NCI-H1105 treated with DMSO at 0.1 percent for 48 hours (cell line): ENCODE measurements around the gene FLT1.

Experiments used
- DNase-seq: peaks from one replicate; lab custom pipeline; 2025; lab: John Stamatoyannopoulos, UW

FLT1 gene

DNA sequence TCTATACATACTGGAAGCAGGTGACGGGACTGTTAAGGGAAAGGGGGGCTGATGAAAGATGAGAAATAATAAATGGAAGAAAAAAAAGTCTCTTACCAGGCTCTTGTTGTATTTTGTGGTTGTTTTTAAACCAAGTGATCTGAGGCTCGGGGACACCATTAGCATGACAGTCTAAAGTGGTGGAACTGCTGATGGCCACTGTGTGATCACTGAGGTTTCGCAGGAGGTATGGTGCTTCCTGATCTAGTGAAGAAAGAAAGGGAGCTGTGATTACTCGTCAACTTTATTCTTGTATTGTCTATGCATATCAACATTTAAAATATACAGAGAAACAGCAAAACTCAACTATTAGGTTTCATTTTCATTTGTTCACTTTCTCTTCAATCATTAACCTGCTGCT lies 110.1 kb downstream of the FLT1 start:
- DNase-seq, result no peak

DNA sequence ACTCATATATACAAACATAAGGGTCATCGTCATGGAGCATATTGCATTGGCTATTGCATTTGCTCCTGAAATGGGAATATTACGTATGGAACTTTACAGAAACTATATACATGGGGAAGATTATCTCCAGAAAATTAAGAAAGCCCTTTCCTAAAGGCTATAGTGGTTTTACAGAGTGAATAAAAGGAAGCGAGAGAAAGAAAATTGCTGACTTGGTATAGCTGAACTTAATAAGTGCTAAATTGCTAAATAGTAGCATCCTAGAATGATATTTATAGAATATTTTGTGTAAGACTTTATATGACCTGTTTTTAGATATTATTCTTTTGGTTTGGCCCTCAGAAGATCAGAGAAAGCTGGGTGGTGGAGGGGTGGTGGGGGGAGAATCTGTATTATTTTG lies 114.6 kb downstream of the FLT1 start:
- no peak for DNase-seq

DNA sequence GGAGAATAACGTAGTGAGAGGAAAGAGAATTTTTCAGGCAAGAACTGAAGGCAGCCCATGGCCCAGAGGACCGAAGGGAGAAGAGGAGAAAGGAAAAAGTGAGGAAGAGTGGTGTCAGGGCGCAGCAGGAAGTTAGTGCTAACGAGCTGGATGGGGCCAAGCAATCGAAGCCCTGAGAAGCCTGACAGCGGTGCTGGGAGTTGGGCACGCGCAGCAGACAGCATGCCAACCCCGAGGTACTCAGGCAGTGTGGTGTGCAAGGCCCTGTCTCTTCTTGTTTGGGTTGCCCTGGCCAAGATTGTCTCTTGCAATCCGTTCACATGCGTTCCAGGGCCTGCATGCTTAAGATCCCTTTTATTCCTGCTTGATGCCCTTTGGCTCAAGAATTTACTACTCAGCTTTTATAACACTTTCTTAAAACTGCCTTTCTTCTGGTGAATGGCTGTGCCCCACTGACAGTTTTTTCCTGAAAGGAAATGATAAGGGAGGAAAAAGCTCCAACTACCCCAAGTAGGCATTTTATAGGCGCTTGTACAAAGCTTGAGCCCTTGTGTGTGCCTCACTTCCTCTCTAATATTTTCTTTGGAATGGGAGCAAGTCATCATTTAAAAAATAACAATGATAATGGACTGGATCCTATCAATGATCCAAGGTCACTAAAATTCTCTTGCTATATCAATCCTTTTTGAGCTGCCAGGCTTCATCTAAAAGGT lies 115.4 kb downstream of the FLT1 start:
- no peak for DNase-seq

DNA sequence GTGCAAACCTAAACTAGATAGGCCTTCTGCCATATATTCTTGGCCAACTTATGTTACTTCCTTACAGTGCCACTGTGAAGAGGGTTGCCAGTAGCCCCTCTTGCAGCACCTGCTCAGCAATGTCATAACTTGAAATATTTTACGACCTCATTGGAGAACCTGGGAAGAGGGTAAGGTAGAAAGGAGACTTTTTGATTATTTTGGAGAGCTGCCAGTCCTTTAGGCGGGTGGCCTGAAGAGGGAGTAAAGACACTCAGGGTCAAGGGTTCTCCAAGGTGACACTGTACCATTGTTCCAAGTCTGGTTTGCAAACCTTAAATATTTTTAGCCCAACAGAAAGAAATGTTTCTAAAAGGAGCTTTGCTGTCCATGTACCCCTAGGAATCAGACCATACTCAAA lies 118.3 kb downstream of the FLT1 start:
- DNase-seq, result peak; percentile 39

DNA sequence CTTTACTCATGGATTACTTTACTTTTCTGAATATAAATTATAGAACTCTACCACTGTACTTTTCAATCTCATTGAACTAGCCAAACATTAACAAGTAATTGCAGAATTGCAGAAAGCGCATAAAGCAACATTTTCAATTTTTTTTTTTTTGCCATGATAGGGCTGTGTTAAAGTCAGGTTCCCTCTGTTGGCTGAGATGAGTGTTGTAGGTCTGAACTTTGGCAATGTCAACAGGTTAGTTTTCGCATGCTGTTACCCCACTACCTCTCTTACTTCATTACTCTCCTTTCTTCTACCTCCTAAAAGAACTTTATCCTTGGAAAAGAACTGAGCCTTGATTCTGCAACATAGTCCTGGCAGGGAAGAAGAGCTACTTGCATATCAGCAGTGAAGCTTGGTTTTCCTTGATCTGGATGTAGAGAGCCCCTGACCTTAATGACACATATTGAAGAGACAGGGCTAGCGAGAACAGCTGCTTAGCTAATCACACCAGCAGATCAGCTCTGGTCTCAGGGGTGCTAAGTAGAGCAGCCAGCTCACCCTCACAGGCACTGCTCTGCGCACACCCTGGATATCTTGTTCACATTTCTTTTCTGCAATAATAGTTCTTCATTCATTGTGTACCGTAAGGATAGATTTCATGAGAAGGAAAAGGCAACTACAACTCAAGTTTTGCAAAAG lies 119.5 kb downstream of the FLT1 start:
- DNase-seq, result no peak

DNA sequence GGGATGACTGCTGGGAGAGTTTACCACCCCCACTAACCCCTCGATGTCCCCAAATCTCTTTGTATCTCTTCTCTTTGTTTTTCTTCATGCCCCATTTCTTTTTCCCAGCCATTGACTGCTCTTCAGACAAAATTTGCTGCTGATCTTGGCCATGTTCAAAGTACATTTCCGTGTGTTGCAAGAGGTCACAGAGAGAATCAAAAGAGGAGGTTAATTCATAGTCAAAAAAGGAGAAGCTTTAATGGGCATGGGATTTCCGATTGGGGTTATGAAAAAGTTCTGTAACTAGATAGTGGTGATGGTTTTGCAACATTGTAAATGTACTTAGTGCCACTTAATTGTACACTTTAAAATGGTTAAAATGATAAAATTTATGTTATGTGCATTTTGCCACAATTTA lies 121.1 kb downstream of the FLT1 start:
- DNase-seq, result no peak

DNA sequence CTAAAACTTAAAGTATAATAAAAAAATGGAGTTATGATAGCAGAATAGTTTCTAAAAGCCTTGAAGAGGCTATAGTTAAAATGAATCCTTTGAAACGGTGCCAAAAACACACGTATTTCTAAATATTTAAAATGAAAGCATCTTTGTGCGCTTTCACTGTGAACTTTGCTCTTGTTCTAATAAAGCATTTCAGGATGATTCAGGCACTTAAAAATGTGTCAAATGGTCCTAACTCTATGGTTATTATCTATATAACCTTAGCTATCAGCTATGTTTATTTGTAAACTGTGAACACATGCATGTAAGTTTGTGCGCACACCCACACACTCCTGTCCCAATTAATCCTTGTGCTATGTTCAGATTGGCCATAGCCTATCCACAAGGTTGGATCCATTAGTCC lies 124.5 kb downstream of the FLT1 start:
- no peak for DNase-seq

DNA sequence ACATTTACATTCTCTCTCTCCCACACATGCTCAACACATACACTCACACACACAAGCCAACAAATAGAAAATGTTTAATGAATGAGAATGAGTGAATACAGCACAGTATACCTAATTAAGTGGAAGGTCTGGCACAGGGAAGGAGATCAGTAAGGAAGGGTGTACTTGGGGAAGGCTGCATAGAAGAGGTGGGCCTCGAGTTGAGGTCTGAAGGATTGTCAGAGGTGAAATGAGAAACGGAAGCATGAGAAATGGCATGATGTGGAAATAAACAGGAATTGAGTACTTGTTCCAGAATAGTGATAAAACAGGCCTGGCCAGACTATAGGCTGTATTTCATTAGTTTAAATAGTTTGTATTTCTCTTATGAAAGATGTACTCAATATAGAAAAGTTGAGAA lies 136.2 kb downstream of the FLT1 start:
- DNase-seq, result no peak

DNA sequence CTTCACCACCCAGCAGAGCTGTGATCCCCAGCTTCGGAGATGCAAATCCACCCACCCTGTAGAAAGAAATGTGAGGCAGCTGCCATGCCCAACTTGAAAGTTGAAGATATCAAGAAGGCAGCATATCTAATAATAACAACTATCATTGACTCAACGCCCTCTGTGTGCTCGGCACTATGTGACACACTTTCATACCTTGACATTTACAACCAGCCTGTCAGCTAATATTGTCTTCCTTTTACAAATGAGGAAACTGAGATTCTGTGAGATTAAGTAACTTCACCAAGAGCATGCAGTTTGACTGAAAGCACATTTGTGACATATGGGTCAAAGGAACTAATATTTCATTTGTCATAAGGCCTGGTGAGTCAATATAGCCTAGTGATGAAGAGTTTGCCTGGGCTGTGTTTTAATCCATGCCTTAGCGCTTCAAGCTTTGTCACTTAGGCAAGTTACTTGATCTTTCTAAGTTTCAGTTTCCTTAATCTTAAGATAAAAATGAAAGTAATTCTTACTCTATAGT lies 137.0 kb downstream of the FLT1 start:
- DNase-seq, result no peak

DNA sequence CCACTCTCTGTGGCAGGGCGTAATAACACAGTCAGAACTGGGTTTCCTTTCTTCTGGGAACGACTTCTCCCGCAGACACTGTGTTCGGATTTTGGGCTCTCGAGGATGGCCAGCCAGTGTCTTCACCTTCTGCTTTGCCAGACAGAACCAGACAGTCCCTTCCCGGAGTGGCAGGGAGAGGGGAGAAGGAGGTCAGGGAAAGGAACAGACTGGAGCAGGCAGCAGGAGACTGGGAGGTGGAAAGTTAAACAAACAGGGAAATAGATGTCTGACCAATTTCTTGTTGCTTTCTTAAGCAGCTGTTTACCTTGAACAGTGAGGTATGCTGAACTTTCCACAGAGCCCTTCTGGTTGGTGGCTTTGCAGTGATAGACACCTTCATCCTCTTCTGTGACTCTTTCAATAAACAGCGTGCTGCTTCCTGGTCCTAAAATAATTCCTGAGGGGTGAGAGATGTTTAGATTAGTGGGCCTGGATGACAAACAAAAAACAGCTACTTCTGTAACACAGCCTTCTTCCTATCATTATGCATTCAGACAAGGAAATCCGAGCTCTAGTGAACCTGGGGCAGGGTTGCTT lies 137.6 kb downstream of the FLT1 start:
- no peak for DNase-seq

DNA sequence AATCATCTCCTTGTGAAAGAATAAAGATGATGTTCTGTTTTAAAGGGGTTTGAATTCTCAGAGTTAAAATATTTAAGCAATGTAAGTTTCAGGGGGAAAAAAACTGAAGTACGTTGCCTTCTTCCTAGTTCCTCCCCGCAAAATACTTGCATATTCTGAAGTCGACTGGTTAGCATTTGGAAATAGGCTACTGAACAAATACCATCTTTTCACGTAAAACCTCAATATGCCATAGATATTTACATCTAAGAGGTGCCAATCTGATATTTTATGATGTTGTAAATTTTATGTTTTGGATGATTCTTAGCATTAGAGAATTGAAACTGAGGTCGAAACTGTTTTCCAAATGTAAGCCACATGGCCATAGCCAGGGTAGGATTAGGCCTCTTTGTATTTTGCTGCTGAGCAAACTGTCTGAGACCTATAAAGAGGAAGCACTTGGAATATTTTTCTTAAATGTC lies 138.3 kb downstream of the FLT1 start:
- no peak for DNase-seq

DNA sequence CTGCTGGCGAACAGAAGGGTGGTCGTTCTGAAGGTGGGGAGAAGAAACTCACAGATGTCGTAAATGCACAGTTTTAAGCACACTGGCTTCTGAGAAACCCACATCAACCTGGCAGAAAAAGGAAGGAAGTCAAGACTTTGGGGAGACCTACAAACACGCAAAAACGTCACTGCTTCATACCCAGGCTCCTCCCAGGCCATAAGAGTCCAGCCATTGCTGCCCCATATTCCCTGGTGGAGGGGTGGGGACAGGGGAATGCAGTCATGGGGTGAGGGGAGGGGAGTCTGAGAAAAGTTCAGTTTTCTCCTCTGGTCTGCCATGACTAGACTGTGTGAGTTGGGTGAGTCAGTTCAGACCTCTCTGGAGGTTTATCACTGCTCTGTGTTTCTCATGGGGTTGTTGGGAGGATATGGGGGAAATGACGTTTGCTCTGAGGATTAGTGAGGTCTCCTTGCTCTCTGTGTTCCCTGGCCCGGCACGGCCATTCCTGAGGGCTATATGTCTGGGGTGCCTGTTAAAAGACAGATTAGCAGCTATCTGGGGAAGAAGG lies 139.0 kb downstream of the FLT1 start:
- DNase-seq, result no peak

DNA sequence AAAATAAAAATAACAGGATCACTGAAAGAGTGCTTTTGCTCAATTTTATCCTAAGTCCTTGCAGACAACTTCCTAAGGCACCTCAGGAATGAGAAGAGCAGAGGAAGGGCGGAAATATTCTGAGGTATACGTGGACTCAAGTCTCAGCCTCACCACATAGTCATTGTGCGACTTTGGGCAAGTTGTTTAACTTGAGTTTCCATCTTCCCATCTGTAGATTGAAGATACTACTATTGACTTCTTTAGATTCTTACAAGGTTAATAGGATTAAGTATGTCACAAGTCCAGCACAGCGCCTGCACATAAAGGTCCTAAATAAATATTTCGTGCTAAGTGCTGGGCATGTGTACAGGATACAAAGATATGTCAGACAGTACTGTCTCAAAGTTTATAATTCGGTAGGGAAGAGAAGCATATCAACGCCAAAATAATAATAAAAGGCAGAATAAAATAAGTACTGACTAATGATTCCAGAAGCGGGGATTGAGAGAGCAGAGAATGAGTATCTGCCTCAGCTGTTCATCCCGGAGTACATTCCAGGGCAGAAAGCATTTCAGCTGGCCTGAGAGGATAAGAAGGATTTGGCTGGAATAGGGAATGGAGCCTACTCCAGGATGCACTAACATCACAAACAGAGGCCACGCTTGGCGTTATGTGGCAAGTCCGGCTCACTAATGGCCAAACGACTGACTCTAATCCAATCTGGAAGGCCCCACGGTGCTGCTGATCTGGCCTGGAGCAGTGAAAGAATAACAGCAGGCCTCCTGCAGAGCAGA lies 139.7 kb downstream of the FLT1 start:
- no peak for DNase-seq

DNA sequence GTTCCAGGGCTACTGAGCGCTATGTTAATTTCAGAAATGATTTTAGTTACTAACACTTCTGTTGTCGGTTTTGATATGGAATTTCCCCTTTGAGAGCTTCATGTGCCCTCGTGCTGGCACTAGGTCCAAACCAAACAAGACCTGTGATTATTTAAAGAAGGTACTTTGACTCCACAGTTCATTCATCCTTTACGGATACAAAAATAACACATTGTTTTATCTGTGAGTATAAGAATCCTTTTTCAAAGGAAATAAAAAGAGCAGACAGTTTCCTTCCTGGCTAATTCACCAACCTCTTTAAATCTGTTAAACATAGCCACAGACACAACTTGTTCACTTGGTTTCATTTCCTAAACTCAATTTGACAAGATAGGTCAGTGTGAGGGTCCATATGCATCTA lies 141.2 kb downstream of the FLT1 start:
- DNase-seq, result no peak

DNA sequence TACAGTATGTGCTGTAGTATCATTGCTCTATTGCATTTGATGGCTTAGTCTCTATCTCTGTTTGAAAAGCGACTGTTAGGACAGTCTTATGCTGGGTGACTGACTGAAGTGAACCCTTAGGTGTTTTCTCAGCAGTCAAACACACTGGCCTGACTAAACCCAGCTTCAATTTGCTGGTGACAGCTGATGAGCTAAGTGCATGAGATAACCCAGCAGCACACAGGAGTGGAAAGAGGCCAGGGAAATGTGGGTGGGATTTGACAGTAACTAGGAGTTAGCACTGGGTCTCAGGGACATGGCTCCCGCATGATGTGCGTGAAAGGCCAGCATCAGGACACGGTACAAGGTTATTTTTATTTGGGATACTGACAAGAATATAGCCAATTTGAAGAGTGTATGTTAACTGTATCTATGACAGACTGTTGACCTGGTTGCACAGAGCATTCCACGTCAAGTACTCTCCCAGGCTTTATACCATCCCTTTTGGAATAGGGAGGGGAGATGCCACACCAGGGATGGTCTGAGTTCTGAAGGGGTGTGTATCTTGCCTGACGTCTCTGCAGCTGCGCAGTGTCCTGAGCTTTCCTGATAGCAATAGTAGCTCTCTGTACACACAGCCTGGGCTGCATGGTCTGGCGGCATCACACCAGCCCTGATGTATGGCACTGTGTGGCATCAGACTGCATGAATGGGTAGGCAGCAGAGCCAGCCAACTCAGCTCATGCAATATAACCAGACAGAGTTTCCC lies 144.8 kb downstream of the FLT1 start:
- DNase-seq, result no peak

DNA sequence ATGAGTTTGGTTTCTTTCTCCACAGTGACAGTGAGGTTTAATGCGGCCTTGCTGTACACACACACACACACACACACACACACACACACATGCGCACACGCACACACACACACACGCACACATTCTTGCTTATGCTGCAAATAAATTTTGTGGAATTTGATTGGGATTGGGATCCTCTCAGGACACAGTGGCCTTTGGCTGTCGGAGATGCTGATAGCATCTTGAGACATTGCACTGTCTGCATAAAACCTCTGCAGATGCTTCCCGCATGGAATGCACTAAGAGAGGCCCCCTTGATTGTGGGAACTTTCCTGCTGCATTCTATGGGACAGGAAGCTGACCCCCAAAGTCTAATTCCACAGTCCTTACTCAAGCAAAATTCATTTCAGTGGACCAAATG lies 145.6 kb downstream of the FLT1 start:
- no peak for DNase-seq

DNA sequence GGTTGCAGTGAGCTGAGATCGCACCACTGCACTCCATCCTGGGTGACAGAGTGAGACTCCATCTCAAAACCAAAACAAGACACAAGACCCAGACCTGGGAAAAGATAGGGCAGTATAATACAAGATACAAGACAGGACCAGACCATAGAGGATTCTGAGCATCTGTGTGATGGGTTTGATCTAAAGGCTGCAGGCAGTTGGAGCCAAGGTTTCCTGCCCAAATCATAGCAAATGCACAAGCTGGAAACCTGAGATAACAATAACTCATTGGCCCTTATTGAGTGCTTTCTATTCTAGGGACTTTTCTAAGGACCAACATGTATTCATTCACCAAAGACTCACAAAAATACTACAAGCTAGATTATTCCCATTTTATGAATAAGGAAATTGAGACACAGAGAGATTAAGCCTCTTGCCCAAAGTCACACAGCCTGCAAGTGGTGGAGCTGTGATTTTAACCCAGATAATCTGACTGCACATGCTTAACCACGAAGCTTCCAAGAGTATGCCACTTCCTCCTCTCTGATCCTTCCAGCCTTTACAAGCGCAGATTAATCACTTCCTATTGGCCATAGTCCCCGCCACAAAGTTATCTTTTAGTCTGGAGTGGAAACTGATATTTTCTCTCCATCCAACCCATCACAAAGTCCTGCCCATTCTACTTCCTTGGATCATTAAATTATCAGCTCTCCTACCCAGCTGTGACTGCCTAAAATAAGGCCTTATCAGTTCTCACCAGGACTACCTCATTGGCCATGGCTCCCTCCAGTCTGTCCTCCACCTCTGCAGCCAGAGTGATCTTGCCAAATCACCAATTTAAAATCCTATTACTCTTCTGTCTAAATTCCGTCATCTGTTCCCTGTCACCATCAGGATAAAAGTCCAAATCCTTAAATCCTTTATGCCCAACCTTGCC lies 147.2 kb downstream of the FLT1 start:
- DNase-seq, result no peak

DNA sequence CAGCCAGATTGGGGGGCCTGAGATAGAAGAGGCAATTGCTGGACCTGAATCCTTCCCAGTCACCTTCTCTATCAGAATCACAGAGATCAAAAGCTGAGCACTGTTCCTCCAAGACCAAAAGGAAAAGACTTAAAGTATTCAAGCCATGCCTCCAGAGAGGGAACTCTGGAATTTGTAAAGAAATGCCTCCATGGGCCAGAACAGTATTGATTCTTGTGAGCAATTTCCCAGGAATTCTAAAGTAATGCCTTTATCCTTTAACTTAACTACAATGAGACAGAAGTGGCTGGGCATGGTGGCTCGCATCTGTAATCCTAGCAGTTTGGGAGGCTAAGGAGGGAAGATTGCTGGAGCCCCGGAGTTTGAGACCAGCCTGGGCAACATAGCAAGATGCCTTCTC lies 148.8 kb downstream of the FLT1 start:
- DNase-seq, result no peak

DNA sequence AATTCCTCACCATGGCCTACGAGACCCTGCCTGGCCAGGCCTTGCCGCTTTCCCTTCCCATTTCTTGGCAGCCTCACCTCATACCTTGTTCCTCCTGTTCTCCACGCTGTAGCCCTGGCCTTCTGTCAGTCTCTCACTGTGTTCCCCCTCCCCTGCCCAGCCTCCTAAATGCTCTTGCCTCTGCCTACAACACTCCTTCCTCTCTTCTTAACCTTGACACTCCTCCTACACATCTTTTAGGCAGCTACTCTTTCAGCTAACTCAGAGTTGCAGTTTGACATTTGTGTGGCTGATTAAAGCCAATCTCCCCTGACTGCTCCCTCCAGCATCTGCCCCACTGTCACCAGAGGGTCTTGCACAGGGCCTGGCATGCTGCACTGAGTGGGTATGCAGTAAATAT lies 150.8 kb downstream of the FLT1 start:
- DNase-seq, result no peak

DNA sequence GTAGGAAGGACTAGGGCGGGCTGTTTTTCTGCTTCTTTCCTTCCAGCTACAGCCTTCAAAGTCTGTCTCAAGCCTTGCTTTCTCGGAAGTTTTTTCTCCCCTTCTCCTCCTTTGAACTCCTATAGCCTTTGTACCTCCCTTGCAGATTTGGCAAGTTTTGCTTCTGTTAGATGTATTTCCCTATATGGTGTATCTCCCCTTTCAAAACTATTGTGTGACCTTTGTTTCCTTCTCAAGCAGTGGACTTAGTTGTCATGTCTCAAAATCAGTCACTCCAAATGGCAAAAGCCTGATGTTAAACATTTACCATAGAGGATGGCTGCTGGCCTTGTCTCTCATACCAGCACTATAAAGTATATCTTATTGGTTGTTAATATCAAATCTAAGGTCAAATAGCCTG lies 152.7 kb downstream of the FLT1 start:
- DNase-seq, result no peak
